ENCODE results near the gene VWA8.
"Not testable (repeated sequence)": the region's sequence is repeated elsewhere in the genome, so short reads cannot be mapped to it uniquely, and the experiment has no call there.

The VWA8 gene

DNA sequence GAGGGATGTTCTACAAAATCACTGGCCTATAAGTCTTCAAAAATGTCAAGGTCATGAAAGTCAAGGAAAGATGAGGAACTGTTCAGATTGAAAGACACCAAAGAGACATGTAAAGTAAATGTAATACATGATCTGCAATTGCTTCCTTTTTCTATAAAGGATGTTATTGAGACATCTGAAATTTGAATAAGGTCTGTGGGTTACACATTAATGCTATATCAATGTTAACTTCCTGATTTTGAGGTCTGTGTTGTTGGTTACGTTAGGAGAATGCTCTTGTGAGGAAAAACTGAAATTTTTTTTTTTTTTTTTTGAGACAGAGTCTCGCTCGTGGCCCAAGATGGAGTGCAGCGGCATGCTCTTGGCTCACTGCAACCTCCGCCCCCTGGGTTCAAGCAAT lies 306.1 kb downstream of the VWA8 start:
- TF ChIP-seq, protein P1, sequence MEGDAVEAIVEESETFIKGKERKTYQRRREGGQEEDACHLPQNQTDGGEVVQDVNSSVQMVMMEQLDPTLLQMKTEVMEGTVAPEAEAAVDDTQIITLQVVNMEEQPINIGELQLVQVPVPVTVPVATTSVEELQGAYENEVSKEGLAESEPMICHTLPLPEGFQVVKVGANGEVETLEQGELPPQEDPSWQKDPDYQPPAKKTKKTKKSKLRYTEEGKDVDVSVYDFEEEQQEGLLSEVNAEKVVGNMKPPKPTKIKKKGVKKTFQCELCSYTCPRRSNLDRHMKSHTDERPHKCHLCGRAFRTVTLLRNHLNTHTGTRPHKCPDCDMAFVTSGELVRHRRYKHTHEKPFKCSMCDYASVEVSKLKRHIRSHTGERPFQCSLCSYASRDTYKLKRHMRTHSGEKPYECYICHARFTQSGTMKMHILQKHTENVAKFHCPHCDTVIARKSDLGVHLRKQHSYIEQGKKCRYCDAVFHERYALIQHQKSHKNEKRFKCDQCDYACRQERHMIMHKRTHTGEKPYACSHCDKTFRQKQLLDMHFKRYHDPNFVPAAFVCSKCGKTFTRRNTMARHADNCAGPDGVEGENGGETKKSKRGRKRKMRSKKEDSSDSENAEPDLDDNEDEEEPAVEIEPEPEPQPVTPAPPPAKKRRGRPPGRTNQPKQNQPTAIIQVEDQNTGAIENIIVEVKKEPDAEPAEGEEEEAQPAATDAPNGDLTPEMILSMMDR (IDR thresholded peaks at IDR 0.05; ENCODE audit: low read depth, low read length): no peak
- no peak for DNase-seq
- H3K4me3 ChIP-seq (ENCODE audit: low read depth, low read length): no peak overlapping the region
- H3K36me3 ChIP-seq: no peaks in the 10 kb centered on the region
- no peaks in the 10 kb centered on the region for H3K27me3 ChIP-seq
- no peaks in the 10 kb centered on the region for H3K4me1 ChIP-seq
- no peaks in the 10 kb centered on the region for H3K9me3 ChIP-seq

DNA sequence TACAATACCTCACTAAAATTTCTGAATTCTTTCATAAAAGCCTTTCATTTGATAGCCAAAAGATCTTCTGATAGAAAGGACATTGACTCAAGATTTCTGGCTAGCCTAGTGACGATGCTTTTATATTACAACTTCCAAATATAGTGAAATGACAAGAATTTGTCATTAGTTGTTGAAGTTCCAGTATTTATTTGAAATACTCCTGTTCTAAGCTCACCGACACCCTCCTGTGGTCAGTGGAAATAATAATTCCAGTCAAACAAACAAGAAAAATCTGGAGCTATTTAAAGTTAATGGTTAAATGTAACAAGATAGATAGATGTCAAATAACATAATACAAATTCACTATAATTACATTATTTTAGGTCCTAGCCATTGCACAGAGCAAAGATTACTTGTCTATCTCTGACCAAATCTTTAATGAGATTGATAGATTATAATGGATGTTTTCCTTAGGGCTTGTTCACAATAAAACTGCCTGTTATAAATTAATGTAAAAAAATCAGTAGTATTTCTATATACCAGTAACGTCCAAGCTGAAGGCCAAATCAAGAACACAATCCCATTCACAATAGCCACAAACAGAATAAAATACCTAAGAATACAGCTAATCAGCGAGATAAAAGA lies 308.1 kb downstream of the VWA8 start:
- H3K4me3 ChIP-seq (ENCODE audit: low read depth, low read length): no peak overlapping the region
- H3K36me3 ChIP-seq: no peaks in the 10 kb centered on the region
- H3K9me3 ChIP-seq: no peaks in the 10 kb centered on the region
- no peaks in the 10 kb centered on the region for H3K4me1 ChIP-seq
- DNase-seq: peak; percentile 29
- H3K27me3 ChIP-seq: no peaks in the 10 kb centered on the region
- TF ChIP-seq, protein P1 (IDR thresholded peaks at IDR 0.05; ENCODE audit: low read depth, low read length): peak; percentile 61

DNA sequence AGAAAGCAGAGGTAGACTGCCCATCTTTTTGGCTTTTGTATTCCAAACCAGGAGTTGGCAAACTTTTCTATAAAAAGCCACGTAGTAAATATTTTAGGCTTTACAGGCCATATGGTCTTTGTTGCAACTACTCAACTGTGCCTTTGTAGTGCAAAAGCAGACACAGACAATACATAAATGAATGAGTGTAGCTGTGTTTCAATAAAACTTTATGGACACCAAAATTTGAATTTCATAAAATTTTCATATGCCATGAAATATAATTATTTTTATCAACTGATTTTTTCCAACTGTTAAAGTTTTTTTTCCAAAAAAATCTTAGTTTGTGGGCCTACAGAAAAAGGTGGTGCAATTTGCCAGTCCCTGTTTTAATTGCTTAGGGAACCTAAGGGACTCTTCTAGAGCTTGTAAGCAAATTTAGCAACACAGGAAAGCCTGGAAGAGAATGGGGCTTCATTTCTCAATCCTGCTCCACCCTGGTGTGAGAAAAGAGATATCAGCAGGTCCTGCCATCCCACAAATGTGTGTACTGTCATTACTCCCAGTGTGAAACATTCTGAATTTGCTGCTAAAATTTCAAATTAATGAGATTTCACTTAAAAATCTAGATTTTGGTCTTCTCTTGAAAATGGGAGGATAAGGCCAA lies 309.4 kb downstream of the VWA8 start:
- no peaks in the 10 kb centered on the region for H3K4me1 ChIP-seq
- TF ChIP-seq, protein P1 (IDR thresholded peaks at IDR 0.05; ENCODE audit: low read depth, low read length): no peak
- no peaks in the 10 kb centered on the region for H3K9me3 ChIP-seq
- DNase-seq: no peak
- H3K36me3 ChIP-seq: no peaks in the 10 kb centered on the region
- H3K4me3 ChIP-seq (ENCODE audit: low read depth, low read length): no peak overlapping the region
- H3K27me3 ChIP-seq: no peaks in the 10 kb centered on the region

DNA sequence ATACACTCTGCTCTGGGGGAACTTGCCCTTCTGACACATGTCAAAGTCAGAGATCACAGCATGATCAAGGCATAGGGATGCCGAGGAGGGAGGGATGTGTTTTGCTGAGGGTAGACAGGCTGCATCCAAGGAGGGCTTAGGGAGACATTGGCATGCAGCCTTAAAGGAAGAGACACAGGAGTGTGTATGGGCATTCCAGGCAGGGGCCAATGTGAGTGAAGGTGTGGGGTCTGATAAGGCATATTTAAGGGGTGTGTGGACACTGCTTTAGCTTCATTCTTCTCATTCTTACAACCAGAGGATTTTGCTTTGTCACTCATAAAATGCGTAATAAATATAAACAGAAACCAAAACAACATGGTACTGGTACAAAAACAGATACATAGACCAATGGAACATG lies 310.2 kb downstream of the VWA8 start:
- H3K27me3 ChIP-seq: no peaks in the 10 kb centered on the region
- H3K9me3 ChIP-seq: no peaks in the 10 kb centered on the region
- no peak for DNase-seq
- no peak overlapping the region for H3K4me3 ChIP-seq (ENCODE audit: low read depth, low read length)
- H3K4me1 ChIP-seq: no peaks in the 10 kb centered on the region
- no peaks in the 10 kb centered on the region for H3K36me3 ChIP-seq
- TF ChIP-seq, protein P1 (IDR thresholded peaks at IDR 0.05; ENCODE audit: low read depth, low read length): no peak

DNA sequence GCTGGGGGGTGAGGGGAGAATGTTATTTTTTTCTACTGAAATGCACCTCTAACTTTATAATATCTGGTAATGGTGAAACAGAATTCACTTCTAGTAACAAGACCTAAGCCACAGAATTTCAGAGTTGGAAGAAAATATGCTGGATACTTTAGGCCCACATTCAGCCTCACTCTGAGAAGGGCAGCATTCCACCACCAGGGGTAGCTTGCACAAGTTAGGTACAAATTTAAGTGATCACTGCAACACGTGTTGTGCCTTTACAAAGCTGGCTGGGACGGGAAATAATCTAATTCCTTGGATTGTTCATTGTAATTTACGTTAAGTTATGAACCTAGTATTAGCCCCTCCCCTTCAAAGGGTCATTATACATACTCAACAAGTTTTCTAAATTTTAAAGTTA lies 311.2 kb downstream of the VWA8 start:
- no peak for DNase-seq
- Histone ChIP-seq H3K4me3 (ENCODE audit: low read depth, low read length) (no peak overlapping the region), H3K36me3 (peaks cover 4% of the 10 kb centered on the region; the same call in 1 of the 2 replicates), H3K9me3 (no peaks in the 10 kb centered on the region), H3K4me1 (no peaks in the 10 kb centered on the region), H3K27me3 (no peaks in the 10 kb centered on the region)
- TF ChIP-seq, protein P1 (IDR thresholded peaks at IDR 0.05; ENCODE audit: low read depth, low read length): peak; percentile 49

DNA sequence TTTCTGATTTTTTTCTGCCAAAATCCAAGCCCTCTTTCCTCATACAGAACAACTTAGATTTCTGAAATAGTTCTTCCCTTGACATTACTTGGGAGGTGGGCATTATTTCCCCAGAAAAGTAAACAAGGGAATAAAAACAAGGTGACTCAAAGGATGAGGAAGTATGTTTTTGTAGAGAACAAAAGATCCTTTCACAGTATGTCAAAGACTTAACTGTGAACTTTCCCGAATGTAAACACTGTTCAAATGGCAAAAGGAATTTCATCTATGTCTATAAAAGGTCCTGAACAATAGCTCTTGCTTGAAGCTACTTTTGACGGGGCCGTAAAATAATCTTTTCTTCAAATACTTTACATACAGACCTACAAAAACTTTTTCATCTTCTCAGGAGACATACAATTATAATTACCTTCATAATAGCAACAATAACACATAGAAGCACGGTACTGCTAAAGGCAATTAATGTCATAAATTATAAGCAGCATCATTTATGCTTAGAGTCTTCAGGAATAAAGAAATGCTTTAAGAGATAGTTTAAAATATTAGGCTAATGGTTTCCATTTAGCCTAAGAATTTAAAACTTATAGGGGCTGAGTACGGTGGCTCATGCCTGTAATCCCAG lies 312.5 kb downstream of the VWA8 start:
- Histone ChIP-seq H3K36me3 (peaks cover 4% of the 10 kb centered on the region; the same call in 1 of the 2 replicates), H3K4me1 (no peaks in the 10 kb centered on the region), H3K4me3 (ENCODE audit: low read depth, low read length) (no peak overlapping the region), H3K27me3 (no peaks in the 10 kb centered on the region), H3K9me3 (no peaks in the 10 kb centered on the region)
- no peak for DNase-seq
- TF ChIP-seq, protein P1 (IDR thresholded peaks at IDR 0.05; ENCODE audit: low read depth, low read length): no peak

DNA sequence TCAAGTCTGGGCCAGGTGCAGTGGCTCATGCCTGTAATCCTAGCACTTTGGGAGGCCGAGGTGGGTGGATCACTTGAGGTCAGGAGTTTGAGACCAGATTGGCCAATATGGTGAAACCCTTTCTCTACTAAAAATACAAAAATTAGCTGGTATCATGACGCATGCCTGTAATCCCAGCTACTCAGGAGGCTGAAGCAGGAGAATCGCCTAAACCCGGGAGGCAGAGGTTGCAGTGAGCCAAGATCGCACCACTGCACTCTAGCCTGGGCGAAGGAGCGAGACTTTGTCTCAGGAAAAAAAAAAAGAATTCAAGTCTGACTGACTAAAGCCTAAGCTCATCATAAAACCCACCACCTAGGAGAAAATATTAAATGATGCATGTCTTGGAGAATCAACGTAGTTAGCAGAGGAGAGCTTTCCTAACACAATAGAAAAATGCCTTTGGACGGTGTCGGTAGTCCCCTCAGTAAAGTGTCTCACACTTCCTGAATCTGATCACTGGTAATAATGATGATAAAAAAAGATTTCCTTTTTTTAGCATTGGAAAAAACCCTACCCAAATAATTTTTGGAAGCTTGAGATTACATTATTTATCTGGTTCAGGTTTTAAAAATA lies 313.1 kb downstream of the VWA8 start:
- DNase-seq; H3K4me1 ChIP-seq; H3K27me3 ChIP-seq; H3K4me3 ChIP-seq (ENCODE audit: low read depth, low read length); H3K36me3 ChIP-seq; H3K9me3 ChIP-seq: not testable (repeated sequence)
